SK-N-SH treated with all-trans-retinoic acid at 6 μM for 48 hours (cell line): ENCODE measurements around the gene HBB.

Experiments used
- CSRNP3 ChIP-seq: fragments of 250-450 bp; sonication (Bioruptor Pico); IDR thresholded peaks from 2 replicates; pipeline ENCODE4 v1.5.1; 2021; ENCODE audit warnings: mild to moderate bottlenecking, moderate library complexity
- RARB ChIP-seq: fragments of 250-450 bp; sonication (Bioruptor Pico); IDR thresholded peaks from 2 replicates; pipeline ENCODE4 v1.8.0; 2021; ENCODE audit warnings: mild to moderate bottlenecking, moderate library complexity
- ZFP30 ChIP-seq: fragments of 450-650 bp; formaldehyde crosslinking; IDR thresholded peaks from 2 replicates; pipeline ENCODE4 v1.5.0; 2022; ENCODE audit warnings: mild to moderate bottlenecking, moderate library complexity

- TF ChIP-seq RARB = no peak
- no peak for TF ChIP-seq CSRNP3 (CRISPR knock-in tag)
- no peak for TF ChIP-seq ZFP30 (CRISPR knock-in tag)
Observed at GRCh38 chr11:5231111-5231510, 4.2 kb upstream of the HBB start.
